Measurements from ENCODE around the gene OPA1.

The OPA1 gene

GRCh38 chr3:193712938-193713337, 119.9 kb downstream of the OPA1 start:
- no peak for DNase-seq

GRCh38 chr3:193714523-193715137, 121.6 kb downstream of the OPA1 start:
- no peak for DNase-seq

GRCh38 chr3:193716150-193716549, 123.1 kb downstream of the OPA1 start:
- no peak for DNase-seq

GRCh38 chr3:193719735-193720134, 126.7 kb downstream of the OPA1 start:
- DNase-seq = no peak

GRCh38 chr3:193720169-193720568, 127.2 kb downstream of the OPA1 start:
- no peak for DNase-seq

- no peak for DNase-seq
Measured at GRCh38 chr3:193722566-193722965, 129.6 kb downstream of the OPA1 start.

- DNase-seq = no peak
Measured at GRCh38 chr3:193727089-193727488, 134.1 kb downstream of the OPA1 start.

- no peak for DNase-seq
Measured at GRCh38 chr3:193728429-193729087, 135.6 kb downstream of the OPA1 start.

- no peak for DNase-seq
Measured at GRCh38 chr3:193729088-193729465, 136.1 kb downstream of the OPA1 start.

- no peak for DNase-seq
Measured at GRCh38 chr3:193729601-193730000, 136.6 kb downstream of the OPA1 start.

- DNase-seq = no peak
Measured at GRCh38 chr3:193730511-193730910, 137.5 kb downstream of the OPA1 start.

GRCh38 chr3:193730976-193731375, 138.0 kb downstream of the OPA1 start:
- no peak for DNase-seq

- no peak for DNase-seq
Measured at GRCh38 chr3:193731656-193732055, 138.6 kb downstream of the OPA1 start.

- no peak for DNase-seq
Measured at GRCh38 chr3:193732391-193732790, 139.4 kb downstream of the OPA1 start.

- no peak for DNase-seq
Measured at GRCh38 chr3:193732827-193733226, 139.8 kb downstream of the OPA1 start.

GRCh38 chr3:193734737-193735366, 141.8 kb downstream of the OPA1 start:
- no peak for DNase-seq

GRCh38 chr3:193735850-193736249, 142.8 kb downstream of the OPA1 start:
- no peak for DNase-seq

GRCh38 chr3:193736616-193737015, 143.6 kb downstream of the OPA1 start:
- DNase-seq = no peak

- DNase-seq = no peak
Measured at GRCh38 chr3:193737191-193737751, 144.3 kb downstream of the OPA1 start.

GRCh38 chr3:193742628-193743027, 149.6 kb downstream of the OPA1 start:
- no peak for DNase-seq

- DNase-seq = no peak
Measured at GRCh38 chr3:193743702-193744047, 150.7 kb downstream of the OPA1 start.

GRCh38 chr3:193744048-193744821, 151.2 kb downstream of the OPA1 start:
- DNase-seq = no peak
